HG03457 (cell line): ENCODE data around the gene EFNA2.

Experiments
- ATAC-seq: cut with Tn5 transposase; IDR thresholded peaks from one replicate; pipeline ENCODE4 v1.9.1; 2021; ENCODE audit warnings: moderate number of reproducible peaks; ENCODE audit not compliant: unreplicated experiment

Gene EFNA2

DNA sequence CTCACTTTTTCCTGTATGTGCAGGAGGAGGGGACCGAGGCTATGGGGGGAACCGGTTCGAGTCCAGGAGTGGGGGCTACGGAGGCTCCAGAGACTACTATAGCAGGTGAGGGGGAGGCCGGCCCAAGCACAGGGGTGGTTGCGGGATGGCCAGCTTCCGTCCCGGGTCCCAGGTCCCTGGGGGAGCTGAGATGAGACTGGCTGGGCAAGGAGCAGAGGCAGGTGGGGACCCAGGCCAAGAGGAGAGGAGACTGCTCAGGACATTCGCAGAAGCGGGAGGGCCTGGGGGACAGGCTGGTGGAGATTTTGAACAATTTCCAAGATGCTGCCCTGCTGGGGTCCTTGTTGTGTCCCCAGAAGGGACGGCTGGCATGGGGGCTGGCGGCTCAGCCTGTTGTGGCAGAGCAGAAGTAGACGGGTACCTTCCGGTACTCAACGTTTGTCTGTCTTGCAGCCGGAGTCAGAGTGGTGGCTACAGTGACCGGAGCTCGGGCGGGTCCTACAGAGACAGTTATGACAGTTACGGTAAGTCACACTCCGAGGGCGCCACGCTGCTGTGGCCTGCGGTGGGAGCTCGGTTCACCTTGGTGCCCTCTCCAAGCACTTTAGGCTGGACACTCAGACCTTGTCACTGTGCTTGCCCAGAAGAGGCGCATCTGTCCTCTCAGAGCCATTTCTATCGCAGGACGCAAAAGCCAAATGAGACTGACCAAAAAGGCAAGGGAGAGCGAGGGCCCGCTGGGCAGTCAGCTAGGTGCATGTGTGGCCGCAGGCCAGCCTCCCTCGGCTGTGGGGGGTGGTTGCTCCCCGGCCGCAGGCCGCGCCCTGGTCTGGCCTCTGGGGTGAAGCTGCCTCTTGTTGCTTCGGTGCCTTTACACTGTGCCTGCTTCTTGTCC lies 13.9 kb upstream of the EFNA2 start:
- no peak for ATAC-seq

DNA sequence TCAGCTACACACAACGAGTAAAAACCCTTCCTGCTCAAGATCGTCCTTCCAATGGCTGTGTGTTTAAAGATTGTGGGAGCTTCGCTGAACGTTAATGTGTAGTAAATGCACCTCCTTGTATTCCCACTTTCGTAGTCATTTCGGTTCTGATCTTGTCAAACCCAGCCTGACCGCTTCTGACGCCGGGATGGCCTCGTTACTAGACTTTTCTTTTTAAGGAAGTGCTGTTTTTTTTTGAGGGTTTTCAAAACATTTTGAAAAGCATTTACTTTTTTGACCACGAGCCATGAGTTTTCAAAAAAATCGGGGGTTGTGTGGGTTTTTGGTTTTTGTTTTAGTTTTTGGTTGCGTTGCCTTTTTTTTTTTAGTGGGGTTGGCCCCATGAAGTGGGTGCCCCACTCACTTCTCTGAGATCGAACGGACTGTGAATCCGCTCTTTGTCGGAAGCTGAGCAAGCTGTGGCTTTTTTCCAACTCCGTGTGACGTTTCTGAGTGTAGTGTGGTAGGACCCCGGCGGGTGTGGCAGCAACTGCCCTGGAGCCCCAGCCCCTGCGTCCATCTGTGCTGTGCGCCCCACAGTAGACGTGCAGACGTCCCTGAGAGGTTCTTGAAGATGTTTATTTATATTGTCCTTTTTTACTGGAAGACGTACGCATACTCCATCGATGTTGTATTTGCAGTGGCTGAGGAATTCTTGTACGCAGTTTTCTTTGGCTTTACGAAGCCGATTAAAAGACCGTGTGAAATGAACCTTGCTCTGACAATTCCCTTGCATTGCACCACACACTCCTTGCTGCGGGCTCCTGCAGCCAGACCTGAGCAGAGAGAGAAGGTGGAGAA lies 13.0 kb upstream of the EFNA2 start:
- ATAC-seq: no peak

DNA sequence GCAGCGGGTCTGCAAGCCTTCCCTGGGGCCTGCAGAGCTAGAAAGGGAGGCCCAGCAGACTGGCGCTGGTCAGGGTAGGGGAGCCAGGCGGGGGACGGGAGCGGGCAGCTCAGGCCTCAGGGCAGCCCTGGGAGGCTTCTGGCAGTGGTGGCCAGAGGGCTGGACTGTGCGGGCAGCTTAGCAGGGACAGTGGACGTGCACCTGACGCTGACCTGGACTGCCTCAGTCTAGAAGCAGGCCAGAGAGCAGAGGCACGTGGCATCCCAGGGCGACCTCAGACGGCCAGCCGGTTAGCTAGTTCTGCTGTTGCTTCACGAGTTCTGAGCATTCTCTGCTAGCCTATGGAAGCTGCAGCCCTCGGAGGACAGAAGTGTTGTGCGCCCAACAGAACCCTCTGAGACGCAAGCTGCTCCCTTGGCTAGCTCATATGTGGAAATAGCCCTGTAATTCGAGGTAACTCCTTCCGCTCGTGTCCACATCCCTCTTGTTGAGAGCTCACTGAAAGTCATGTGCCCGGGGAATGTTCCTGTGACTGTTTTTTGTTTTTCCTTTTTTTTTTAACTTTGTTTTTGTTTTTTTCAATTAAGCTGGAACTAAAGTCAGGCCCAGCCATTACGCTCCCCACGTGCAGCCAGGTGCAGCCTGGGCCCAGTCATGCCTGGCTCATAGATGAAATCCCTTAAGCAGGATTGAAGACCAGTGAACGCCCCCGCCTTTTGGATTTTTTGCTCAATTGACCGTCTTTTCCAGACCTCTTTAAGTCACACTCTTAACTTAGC lies 12.2 kb upstream of the EFNA2 start:
- no peak for ATAC-seq

DNA sequence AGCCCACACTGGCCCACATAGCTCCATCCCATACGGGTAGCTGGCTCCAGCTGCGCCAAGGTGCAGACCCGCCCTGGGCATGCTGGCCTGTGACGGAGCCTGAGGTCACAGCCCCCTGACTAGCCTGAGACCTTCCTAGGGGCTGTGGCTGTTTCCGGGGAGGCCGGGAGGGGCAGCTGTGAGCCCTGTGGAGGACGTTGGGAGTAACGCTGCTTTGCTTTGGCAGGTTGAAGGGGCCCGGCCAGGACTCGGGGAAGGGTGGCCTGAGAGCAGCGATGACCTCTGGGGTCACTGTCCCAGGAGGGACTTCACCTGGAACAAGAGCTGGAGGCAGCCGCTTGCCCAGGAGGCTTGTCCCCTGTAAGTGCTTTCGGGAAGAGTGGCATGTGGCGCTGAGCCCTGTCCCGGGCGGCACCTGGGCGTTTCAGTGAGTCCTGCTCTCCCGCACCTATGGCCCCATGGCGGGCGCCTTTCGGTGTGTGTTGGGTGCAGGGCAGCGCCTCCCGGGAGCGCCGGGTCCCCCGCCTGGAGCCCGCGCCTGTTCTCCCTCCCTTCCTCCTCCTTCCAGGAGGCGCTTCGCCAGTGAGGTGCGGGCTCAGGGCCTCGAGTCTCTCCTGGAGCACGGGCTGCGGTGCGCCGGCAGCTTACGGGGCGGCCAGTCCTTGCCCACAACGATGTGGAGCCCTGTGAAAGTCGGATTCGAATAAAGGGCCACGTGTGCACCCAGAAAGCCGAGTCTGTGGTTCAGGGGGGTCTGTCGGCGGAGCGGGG lies 11.4 kb upstream of the EFNA2 start:
- ATAC-seq: no peak

DNA sequence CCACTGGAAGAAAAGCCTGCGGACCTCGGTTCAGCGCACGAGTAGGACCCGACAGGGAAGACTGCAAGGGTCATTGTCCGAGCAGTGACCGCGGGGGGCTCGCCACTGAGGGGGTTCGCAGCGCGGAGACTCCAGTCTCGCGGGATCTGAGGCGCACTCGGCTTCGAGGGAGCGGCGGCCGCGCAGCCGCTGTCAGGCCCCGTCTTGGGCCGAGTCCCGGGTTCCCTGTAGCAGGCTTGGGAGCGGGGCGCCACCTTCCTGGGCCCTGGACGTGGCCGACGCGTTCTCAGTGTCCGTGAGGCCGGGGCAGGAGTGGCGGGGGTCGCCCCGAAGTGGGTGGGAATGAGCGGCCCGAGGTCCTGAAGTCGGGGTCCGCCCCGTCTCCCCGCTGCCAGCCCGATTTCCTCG lies 10.8 kb upstream of the EFNA2 start:
- no peak for ATAC-seq

DNA sequence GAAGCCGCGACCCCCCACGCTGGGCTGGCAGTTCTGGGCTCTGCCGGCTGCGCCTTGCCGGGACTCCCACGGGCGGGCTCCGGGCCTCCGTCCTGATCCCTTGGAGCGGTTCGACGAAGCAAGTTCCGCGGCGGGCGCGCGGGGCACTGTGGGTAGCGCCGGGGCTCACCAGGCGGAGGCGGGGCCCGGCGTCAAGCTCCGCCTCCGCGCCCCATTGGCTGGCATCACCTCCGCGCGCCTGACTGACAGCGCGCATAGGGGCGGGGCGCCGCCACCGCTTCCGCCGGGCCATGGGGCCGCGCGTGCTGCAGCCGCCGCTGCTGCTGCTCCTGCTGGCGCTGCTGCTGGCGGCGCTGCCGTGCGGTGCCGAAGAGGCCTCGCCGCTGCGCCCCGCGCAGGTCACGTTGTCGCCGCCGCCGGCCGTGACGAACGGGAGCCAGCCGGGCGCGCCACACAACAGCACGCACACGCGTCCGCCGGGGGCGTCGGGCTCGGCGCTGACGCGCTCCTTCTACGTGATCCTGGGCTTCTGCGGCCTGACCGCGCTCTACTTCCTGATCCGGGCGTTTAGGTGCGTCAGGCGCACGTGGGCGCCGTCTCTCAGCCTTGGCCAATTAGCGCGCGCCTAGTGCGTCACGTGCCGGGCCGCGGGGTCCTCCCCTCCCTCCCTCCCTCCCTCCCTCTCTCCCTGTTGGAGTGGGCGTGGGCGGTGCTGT lies 10.3 kb upstream of the EFNA2 start, which contains the start of gene FAM174C:
TSS of gene FAM174C (plus strand) at position 271 of the 716 bp plus-strand sequence. CDS start at position 291, 20 bp downstream.
- peak; percentile 50 for ATAC-seq

DNA sequence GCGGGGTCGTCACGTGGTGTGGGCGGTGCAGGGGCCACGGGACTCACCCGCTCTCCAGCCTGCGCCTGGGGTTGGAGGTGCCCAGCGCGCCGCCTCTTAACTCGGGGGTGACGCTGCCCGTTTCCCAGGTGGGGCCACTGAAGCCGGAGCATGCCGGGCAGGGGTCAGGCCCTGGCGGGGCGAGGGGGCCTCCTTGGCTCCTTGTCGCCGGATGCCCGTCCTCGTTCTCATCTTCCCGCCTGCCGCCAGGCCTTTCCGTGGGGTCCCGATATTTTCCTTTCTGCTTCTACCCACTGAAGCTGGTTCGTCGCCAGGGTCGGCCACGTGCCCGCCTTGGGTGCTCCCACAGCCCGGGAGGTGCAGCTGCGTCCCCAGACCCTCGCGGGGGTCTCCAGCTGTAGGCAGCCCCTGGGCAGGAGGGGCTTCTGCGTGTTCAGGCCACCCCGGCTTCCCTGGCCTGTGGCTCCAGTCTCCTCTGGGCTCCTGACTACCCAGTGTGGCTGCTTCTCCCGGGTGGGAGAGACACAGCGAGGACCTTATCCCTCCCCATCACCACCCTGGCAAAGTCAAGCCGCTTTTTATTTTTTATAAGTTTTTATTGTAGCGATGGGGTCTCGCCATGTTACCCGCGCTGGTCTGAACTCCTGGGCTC lies 9.6 kb upstream of the EFNA2 start:
- no peak for ATAC-seq

DNA sequence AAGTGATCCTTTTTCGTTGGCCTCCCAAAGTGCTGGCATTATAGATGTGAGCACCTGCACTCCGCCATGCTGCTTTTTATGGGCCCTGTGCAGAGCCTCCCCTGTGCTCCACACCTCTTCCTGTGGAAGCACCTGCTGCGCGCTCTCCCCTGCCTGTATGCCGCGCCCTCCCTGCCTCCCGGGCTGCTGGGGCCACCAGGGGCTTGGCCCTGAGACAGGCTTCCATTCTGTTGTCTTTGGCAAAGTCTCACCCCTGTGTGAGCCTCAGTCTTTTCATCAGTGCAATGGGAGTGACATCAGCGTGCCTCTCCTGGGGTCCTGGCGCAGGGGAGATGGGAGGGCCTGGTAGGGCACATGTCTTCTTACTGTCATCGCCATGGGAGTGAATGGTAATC lies 9.0 kb upstream of the EFNA2 start:
- ATAC-seq: no peak

DNA sequence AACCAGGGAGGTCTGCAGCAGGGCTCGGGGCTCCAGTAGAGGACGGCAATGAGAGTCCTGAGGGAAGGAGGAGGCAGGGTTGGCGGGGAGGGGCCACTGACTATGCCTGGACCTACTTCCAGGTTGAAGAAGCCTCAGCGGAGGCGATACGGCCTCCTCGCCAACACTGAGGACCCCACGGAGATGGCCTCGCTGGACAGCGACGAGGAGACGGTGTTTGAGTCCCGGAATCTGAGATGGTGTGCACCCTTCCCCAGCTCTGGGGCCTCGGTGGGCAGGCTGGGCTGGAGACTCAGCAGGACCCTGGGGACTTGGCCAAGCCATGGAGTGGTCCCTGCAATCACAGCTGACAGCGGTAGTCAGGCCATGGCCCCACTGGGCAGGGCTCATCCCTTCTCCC lies 8.6 kb upstream of the EFNA2 start:
- no peak for ATAC-seq

DNA sequence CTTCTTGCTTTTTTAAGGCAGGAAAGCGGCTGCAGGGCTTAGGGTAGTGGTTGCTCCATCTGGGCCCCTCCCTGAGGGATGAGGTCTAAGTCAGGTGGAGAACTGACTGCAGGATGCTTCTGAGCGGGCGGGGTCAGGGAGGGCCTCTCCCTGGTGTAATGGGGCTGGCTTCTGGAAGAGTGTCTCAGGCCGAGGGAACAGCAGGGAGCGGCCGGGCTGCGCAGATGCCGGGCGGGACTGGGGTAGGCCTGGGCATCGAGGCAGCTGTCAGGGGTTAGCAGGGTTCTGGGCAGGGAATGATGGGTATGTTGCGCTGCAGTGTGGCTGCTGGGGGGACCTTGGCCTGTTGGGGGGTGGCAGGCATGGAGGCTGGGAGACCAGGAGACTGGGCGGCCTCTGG lies 7.6 kb upstream of the EFNA2 start:
- ATAC-seq: no peak

DNA sequence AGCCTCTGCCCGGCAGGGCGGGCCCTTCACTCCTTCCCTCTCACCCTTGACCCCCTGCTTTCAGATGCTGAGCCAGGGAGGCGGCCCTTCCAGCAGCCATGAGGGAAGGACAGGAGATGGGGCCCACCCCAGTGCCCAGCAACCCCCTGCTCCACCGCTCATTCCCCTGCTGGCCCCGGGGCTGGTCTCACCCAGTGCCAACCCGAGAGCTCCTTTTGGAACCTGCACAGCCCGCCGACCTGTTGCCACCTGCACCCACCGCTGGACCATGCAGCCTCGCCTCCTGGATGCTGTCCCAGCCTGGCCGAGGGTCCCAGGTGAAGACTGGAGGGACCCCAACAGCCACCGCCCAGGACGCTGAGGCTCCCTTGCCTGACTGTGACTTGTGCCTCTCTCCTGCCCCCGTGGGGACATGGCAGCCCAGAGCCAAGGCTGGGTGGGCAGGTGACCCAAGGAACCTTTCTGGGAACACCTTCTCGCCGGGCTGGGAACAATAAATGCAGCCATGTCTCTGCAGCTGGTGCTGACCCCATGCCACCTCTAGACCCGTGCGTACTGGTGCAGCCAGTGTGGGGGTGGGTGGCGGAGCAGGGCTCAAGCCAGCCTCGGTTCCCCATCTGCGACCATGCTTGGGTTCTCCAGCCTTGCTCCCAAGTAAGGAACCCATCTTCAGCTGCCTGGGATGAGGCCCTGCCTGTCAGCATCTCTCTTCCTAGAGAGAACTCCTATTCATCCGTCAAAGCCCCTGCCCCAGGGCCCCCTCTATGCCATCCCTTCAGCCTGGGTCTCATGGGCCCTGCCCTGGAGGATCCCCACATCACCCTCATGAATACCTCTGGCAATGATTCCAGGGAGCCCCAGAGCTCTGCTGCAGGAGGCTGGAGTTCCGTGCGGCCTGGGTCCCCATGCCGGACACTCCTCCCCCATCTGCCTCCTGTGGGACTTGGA lies 6.7 kb upstream of the EFNA2 start:
- ATAC-seq: no peak

DNA sequence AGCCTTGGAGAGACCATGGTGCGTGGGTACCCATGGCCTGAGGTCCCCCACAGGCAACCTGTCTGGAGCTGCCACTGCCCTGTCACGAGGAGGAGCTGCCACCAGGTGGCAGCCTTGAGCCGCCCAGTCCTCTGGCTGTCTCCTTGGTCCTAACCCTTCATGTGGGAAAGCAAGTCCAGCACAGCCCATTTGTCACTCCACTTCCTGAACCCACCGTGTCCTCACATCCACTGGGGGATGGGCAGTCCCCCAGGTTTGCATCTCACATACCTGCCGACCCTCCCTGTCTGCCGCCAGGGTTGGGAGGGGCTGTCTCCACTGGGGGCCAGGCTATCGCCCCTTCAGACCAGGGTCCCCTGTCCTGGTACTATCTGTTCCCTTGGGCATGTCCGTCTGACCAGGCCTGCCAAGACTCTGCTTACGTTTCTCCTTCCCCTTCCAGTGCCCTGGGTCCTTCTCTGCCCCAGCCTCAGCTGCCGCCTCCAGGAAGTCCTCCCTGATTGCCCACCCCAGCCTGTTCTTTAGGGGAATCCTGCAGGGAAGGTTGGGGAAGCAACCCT lies 5.8 kb upstream of the EFNA2 start:
- ATAC-seq: no peak

DNA sequence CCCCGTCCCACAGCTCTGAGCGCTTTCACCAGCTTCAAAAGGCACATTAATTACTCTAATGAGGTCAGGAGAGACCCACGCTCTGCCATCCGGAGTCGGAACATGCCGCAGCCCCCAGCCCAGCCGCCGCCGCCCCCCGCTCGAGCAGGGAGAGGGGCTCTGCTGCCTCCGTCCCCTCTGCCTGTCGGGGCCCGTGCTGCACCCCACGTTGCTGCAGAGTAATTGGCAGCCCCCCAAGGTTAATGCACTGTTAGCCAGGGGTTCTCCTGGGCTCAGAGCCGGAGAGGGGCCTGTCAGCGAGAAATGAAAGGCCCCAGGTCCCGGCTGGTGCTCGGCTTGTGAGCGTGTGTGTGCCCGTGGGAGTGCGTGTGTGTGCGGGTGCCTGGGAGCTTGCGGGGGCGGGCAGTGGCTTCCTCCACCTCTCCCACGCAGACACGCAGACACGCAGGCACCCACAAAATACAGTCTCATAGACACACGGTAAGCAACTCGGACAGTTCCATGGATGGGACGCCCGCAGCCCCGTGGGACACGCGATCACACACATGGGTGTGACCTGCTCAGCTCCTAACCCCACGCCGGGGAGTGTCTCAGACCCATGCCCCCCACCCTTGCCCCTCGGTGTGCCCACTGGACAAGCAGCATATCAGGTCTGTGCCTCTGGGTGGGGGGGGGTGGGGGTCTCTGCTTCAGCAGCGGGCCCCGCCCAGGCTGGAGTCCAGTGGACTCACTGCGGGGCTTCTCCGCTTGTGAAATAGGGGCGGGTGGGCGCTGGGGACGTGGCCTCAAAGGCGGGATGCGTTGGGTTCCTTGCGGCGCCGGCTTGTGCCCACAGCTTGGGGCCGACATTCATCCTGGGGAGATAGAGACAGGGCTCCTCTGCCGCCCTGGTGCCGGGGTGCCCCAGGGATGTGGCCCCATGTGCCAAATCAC lies 4.8 kb upstream of the EFNA2 start:
- no peak for ATAC-seq

DNA sequence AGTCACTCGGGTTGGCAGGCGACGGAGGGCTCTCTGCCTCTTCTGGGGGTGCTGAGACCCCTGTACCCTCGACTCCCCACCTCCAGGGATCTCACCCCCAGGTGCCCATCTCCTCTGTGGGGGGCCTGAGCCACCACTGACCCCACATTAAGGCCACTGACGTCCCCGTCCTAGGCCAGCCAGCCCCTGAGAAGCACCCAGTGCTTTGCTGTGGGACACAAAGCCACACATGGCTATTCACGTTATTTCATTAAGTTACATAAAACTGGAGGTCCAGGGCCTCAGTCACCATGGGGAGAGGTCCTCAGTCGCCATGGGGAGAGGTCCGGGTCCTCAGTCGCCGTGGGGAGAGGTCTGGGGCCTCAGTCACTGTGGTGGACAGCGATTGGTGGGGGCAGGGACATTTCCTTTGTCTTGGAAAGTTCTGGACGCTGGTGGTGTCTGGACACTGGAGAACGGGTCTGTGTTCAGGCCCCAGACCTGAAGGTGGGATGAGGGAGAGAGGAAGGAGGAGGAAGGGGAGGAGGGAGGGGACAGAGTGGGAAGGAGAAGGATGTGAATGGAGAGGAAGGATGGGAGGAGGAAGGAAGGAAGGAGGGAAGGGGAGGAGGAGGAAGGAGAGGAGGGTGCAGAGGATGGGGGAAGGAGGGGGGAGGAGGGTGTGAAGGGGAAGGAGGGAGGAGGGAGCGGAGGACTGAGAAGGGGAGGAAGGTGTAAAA lies 3.9 kb upstream of the EFNA2 start:
- no peak for ATAC-seq

DNA sequence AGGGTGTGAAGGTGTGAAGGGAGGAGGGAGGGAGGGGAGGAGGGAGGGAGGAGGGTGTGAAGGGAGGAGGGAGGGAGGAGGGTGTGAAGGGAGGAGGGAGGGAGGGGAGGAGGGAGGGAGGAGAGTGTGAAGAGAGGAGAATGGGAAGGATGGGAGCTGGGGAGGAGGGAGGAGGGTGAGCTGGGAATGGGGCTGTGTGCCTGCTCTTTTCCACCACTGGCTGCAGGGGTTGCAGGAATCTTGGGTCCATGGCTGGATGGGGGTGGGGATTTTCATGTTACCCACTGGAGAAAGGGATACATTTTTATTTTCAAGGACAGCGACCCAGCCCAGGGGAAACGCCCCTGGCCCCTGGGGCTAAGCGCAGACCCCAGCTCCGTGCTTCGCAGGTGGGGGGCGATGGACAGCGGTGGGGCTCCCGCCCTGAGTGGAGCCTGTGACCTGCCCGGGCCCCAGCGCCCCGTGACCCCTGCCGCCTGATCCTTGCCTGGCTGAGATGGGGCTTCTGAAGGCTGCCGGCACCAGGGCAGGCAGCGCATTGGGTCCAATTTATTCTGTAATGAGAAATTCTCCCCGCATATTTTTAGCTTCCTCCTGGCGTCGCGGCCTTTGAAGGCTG lies 3.0 kb upstream of the EFNA2 start:
- no peak for ATAC-seq
